GM21367 (cell line): Measurements from ENCODE around the gene PRAMEF12.
"Not testable (repeated sequence)": the region's sequence is repeated elsewhere in the genome, so short reads cannot be mapped to it uniquely, and the experiment has no call there.

Source experiments
- ATAC-seq: cut with Tn5 transposase; IDR thresholded peaks from one replicate; pipeline ENCODE4 v1.9.1; 2021; ENCODE audit not compliant: unreplicated experiment

Gene PRAMEF12

DNA sequence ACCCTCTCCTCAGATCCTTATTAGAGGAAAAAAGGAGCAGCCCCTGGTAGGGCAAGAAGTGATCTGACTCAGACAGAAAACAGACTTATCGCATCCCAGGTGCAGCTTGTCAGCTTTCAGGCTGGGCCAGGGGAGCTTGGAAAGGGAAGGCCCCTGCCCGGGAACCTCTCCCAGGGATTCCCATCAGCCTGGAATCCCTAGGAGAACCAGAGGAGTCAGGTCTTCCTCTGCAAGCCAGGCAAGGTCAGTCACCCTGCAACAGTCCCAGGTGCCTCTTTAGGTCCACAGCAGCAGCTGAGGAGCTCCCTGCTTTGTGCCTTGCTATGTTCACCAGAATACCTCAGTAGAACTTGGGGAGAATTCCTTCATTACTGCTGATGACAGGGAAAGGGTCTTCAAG lies 2.9 kb upstream of the PRAMEF12 start:
- ATAC-seq = no peak

DNA sequence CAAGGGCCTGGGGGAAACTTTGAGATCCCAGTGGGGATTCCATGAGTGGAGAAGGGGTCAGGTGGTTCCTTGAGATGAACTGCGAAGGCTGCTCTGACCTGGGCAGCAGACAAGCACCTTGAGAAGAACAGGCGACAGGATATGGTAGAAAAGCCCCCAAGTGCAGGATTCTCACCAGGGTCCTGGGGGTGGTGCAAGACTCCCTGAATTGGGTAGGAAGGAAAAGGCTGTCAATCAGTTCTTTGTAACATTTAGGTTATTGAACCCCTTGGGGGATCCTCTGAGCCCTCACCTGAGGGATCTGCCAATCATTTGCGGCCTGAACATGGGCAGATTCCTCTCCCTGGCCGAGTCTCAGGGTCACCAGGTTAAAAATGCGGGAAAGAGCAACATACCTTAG lies 2.4 kb upstream of the PRAMEF12 start:
- ATAC-seq = no peak

- ATAC-seq = no peak
Measured at GRCh38 chr1:12772520-12772919, 1.0 kb upstream of the PRAMEF12 start.

- ATAC-seq = no peak
Measured at GRCh38 chr1:12774801-12775345, 1.3 kb downstream of the PRAMEF12 start.

DNA sequence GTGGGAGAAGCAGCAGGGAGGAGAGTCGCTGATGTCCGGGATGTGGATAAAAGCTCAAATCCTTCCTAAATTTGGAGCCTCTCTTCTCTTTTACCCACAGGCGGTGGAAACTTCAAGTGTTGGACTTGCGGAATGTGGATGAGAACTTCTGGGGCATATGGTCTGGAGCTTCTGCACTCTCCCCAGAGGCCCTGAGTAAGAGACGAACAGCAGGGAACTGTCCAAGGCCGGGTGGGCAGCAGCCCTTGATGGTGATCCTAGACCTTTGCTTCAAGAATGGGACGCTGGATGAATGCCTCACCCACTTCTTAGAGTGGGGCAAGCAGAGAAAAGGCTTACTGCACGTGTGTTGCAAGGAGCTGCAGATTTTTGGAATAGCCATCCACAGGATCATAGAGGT lies 1.9 kb downstream of the PRAMEF12 start:
- no peak for ATAC-seq

DNA sequence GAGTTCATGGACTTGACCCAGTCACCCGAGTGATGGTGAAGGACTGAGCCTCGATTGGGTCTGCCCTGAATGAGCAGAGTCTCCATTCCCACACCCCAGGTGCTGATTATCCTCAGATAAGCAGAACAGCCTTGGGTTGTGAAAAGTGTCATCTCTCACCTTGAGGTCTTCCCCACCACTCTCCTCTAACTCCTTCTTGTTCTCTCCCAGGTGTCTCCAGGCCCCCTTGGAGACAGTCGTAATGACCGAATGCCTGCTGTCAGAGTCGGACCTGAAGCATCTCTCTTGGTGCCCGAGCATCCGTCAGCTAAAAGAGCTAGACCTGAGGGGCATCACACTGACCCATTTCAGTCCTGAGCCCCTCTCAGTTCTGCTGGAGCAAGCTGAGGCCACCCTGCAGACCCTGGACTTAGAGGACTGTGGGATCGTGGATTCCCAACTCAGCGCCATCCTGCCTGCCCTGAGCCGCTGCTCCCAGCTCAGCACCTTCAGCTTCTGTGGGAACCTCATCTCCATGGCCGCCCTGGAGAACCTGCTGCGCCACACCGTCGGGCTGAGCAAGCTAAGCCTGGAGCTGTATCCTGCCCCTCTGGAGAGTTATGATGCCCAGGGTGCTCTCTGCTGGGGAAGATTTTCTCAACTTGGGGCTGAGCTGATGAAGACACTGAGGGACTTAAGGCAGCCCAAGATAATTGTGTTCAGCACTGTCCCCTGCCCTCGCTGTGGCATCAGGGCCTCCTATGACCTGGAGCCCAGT lies 3.4 kb downstream of the PRAMEF12 start:
- ATAC-seq = no peak

GRCh38 chr1:12778061-12778460 lies 4.5 kb downstream of the PRAMEF12 start:
- ATAC-seq = no peak

GRCh38 chr1:12778907-12779306 lies 5.4 kb downstream of the PRAMEF12 start:
- ATAC-seq = no peak

- ATAC-seq = not testable (repeated sequence)
Measured at GRCh38 chr1:12781488-12781887, 8.0 kb downstream of the PRAMEF12 start.

DNA sequence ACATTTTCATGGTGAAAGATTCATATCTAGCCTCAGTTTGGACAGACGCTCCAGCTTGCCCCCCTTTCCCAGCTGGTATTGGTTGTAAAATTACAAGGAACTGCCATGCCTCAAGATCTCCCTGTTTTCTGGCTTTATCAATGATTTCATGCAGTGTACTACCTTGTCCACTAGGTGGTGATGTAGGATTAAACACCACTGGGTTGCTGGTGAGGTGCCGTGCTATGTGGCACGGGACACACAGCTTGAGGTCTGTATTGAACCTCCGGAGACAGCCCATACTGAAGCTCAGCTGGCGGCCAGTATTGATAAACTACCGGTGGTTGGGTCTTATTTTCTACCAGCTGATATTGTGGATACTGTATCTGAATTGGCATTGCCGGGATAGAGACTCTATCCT lies 10.2 kb downstream of the PRAMEF12 start:
- not testable (repeated sequence) for ATAC-seq

DNA sequence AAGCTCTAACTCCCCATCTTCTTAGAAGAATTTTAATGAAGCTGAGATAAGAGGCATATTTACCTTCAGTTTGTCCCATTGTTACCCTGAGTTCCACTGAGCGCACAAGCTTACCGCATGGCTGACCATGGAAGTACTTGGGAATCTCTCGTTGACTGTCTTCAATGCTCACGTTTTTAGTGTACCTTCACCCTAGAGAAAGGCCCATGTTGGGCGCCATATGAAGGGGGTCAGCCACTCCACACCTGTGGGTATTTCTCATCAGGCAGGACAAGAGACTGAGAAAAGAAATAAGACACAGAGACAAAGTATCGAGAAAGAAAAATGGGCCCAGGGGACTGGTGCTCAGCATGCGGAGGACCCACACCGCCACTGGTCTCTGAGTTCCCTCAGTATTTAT lies 11.2 kb downstream of the PRAMEF12 start:
- ATAC-seq = not testable (repeated sequence)

DNA sequence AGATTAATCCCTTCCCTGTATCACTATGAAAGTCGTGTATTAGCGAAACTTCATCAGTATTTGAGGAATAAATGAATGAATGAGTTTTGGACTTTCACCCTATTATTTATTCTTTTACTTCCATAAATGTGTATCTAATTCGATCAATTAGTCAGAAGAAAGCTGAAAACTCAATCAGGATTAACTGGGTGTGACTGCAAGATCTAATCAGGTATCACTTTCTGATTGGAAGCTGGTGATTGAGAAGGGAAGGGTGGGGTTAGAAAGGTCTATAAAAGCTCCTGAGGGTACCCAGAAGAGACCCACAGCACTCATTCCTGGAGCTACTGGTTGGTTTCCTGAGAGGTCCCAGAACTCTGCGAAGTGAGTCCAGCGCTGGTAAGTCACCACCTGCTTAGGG lies 17.6 kb downstream of the PRAMEF12 start, which contains the start of gene PRAMEF1:
Gene PRAMEF1, plus strand, starts transcription at position 301 of the 400 bp plus-strand sequence. CDS start 1,831 bp downstream, outside the sequence.
- ATAC-seq = not testable (repeated sequence)

DNA sequence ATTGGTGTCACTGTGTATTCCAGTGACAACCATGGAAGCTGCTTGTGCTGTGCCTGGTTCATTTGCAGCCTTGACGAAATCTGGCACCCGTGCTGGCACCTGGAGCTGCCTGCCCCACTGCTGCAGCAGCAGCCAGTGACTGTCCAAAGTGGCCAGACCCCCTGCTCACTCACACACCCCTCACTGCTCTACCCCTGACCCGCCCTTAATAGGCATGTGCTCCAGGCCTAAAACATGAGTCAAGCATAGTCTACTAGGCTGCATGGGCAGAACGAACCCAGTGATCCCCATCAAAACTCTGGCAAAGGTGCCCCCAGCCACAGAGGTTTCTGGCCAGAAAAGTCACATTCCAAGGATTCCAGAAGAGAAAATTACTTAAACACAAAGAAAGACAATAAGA lies 25.4 kb downstream of the PRAMEF12 start:
- no peak for ATAC-seq

DNA sequence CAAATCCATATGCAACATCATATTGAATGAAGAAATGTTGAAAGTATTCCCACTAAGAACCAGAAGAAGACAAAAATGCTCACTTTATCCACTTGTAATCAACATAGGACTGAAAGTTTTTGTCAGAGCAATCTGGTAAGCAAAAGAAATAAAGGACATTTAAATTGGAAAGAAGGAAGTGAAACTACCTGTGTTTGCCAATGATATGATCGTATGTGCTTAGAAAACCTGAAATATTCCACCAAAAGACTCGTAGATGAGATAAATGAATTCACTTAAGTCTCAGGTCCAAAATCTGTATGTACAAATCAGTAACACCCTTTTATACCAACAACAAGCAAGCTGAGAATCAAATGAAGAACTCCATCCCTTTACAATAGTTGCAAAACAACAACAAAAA lies 26.2 kb downstream of the PRAMEF12 start:
- ATAC-seq = no peak

DNA sequence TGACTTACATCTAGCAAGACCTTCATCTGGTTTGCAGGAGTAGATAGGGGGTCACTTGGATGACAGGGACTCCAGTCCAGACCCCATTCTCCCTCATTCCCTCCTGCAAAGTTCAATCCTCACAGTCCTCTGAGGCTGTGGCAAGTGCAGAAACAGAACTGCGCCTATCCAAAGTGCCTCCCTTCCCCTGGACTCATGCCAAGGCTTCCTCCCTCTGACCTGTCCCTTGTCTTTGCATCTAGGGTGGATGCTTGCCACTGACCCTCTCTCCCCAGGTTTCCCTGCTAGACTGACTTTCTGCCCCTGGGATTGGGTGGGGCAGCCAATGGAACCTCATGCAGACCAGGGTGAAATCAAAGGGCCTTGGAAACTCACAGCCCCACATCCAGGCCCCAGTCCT lies 36.4 kb downstream of the PRAMEF12 start:
- ATAC-seq = no peak

DNA sequence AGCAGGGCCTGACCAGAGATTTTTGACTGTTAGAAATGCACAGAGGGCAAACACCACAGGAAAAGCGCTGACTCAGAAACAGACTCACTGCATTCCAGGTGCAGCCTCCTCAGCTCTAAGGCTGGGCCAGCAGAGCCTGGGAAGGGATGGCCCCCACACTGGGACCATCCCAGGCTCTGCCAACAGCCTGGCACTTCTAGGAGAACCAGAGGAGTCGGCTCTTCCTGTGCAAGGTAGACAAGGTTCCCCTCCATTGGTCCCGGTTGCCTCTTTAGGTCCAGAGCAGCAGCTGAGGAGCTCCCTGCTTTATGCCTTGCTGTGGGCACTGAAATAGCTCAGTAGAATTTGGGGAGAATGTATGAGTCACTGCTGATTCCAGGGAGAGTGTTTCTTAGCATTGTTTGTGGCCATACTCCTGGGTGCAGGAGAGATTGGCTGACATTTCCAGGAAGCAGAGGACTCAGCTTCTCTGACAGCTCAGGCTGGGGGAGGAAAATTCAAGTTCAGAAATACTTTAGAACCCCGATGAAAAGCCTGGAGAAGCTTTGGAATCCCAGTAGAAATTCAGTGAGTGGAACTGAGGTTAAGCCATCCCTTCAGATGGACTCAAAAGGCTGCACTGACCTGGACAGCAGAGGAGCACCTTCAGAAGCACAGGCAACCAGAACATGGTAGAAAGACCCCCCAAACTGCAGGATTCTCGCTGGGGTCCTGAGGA lies 37.3 kb downstream of the PRAMEF12 start:
- no peak for ATAC-seq

GRCh38 chr1:12811409-12811784 lies 37.9 kb downstream of the PRAMEF12 start:
- no peak for ATAC-seq

- ATAC-seq = not testable (repeated sequence)
Measured at GRCh38 chr1:12819061-12819460, 45.5 kb downstream of the PRAMEF12 start.
